NT2/D1 (cell line): ENCODE measurements around the gene PDE9A.

ENCODE experiments used
- DNase-seq: peaks from one replicate; pipeline ENCODE4 v3.0.0-alpha.2; 2011; ENCODE audit warnings: low read depth, low spot score
- H3K27me3 ChIP-seq: 2 replicates; pipeline ENCODE4 v1.6.0; 2011; ENCODE audit warnings: mild to moderate bottlenecking; ENCODE audit not compliant: insufficient read length, insufficient read depth
- H3K36me3 ChIP-seq: 2 replicates; pipeline ENCODE4 v1.6.1; 2011; ENCODE audit warnings: mild to moderate bottlenecking, low read length, mixed read lengths; ENCODE audit not compliant: insufficient read depth, insufficient read length
- H3K4me1 ChIP-seq: 2 replicates; pipeline ENCODE4 v1.5.1; 2011; ENCODE audit not compliant: insufficient read depth, insufficient read length
- H3K4me3 ChIP-seq: 2 replicates; pipeline ENCODE4 v1.5.1; 2011; ENCODE audit warnings: low read depth; ENCODE audit not compliant: insufficient read length
- H3K9ac ChIP-seq: 2 replicates; pipeline ENCODE4 v1.6.0; 2011; ENCODE audit warnings: low read depth; ENCODE audit not compliant: insufficient read length
- H3K9me3 ChIP-seq: 2 replicates; pipeline ENCODE4 v1.5.1; 2011; ENCODE audit warnings: mild to moderate bottlenecking, low read length; ENCODE audit not compliant: insufficient read depth
- SUZ12 ChIP-seq: IDR thresholded peaks from 2 replicates; pipeline ENCODE4 v1.6.1; 2011; ENCODE audit not compliant: insufficient read length, insufficient read depth; ENCODE audit errors: extremely low read depth
- YY1 ChIP-seq: IDR thresholded peaks from 2 replicates; pipeline ENCODE4 v1.6.1; 2011; ENCODE audit not compliant: insufficient read length, insufficient read depth
- ZNF274 ChIP-seq: IDR thresholded peaks from 2 replicates; pipeline ENCODE4 v1.6.1; 2011; ENCODE audit warnings: mild to moderate bottlenecking, low read depth, low read length

Gene PDE9A

GRCh38 chr21:42665026-42665425 lies 11.6 kb downstream of the PDE9A start:
- H3K9me3 ChIP-seq = peaks cover 7% of the 10 kb centered on the region; the same call in 1 of the 2 replicates
- H3K9ac ChIP-seq = no peak overlapping the region
- H3K4me1 ChIP-seq = peaks cover 67% of the 10 kb centered on the region
- no peak for DNase-seq
- H3K4me3 ChIP-seq = no peak overlapping the region
- TF ChIP-seq YY1 (no peak), SUZ12 (no peak), ZNF274 (no peak)
- H3K27me3 ChIP-seq = no peaks in the 10 kb centered on the region
- H3K36me3 ChIP-seq = peaks cover 42% of the 10 kb centered on the region

GRCh38 chr21:42665484-42665883 lies 12.1 kb downstream of the PDE9A start:
- no peak overlapping the region for H3K4me3 ChIP-seq
- H3K9me3 ChIP-seq = peaks cover 7% of the 10 kb centered on the region; the same call in 1 of the 2 replicates
- H3K27me3 ChIP-seq = no peaks in the 10 kb centered on the region
- peaks cover 47% of the 10 kb centered on the region for H3K36me3 ChIP-seq
- no peak for TF ChIP-seq YY1
- no peak for TF ChIP-seq SUZ12
- TF ChIP-seq ZNF274 = no peak
- DNase-seq = no peak
- H3K9ac ChIP-seq = no peak overlapping the region
- H3K4me1 ChIP-seq = peaks cover 68% of the 10 kb centered on the region

GRCh38 chr21:42666023-42666747 lies 12.8 kb downstream of the PDE9A start:
- H3K9me3 ChIP-seq = peaks cover 7% of the 10 kb centered on the region; the same call in 1 of the 2 replicates
- peaks cover 68% of the 10 kb centered on the region for H3K4me1 ChIP-seq
- peaks cover 49% of the 10 kb centered on the region for H3K36me3 ChIP-seq
- DNase-seq = no peak
- no peak overlapping the region for H3K9ac ChIP-seq
- H3K27me3 ChIP-seq = no peaks in the 10 kb centered on the region
- H3K4me3 ChIP-seq = no peak overlapping the region
- no peak for TF ChIP-seq YY1
- no peak for TF ChIP-seq SUZ12
- TF ChIP-seq ZNF274 = no peak

- Histone ChIP-seq H3K4me1 (peaks cover 68% of the 10 kb centered on the region), H3K4me3 (no peak overlapping the region), H3K9ac (no peak overlapping the region), H3K27me3 (no peaks in the 10 kb centered on the region), H3K36me3 (peaks cover 43% of the 10 kb centered on the region), H3K9me3 (peaks cover 7% of the 10 kb centered on the region; the same call in 1 of the 2 replicates)
- no peak for DNase-seq
- no peak for TF ChIP-seq SUZ12
- TF ChIP-seq YY1 = no peak
- TF ChIP-seq ZNF274 = no peak
Measured at GRCh38 chr21:42666925-42667324, 13.5 kb downstream of the PDE9A start.

GRCh38 chr21:42668298-42668992 lies 15.0 kb downstream of the PDE9A start:
- Histone ChIP-seq H3K36me3 (peaks cover 29% of the 10 kb centered on the region), H3K9me3 (peaks cover 7% of the 10 kb centered on the region; the same call in 1 of the 2 replicates), H3K27me3 (no peaks in the 10 kb centered on the region), H3K9ac (peak overlapping the region; percentile 53), H3K4me3 (no peak overlapping the region), H3K4me1 (peaks cover 70% of the 10 kb centered on the region)
- no peak for DNase-seq
- no peak for TF ChIP-seq ZNF274
- TF ChIP-seq YY1 = no peak
- TF ChIP-seq SUZ12 = no peak

- H3K9ac ChIP-seq = no peak overlapping the region
- H3K4me3 ChIP-seq = no peak overlapping the region
- peaks cover 7% of the 10 kb centered on the region; the same call in 1 of the 2 replicates for H3K9me3 ChIP-seq
- peaks cover 70% of the 10 kb centered on the region for H3K4me1 ChIP-seq
- TF ChIP-seq SUZ12 = no peak
- TF ChIP-seq ZNF274 = no peak
- TF ChIP-seq YY1 = no peak
- H3K27me3 ChIP-seq = no peaks in the 10 kb centered on the region
- no peak for DNase-seq
- peaks cover 23% of the 10 kb centered on the region for H3K36me3 ChIP-seq
Measured at GRCh38 chr21:42669041-42669440, 15.6 kb downstream of the PDE9A start.

- H3K4me1 ChIP-seq = peaks cover 60% of the 10 kb centered on the region
- H3K27me3 ChIP-seq = no peaks in the 10 kb centered on the region
- H3K9me3 ChIP-seq = peaks cover 7% of the 10 kb centered on the region; the same call in 1 of the 2 replicates
Measured at GRCh38 chr21:42670058-42670880, 16.8 kb downstream of the PDE9A start.

More at GRCh38 chr21:42670058-42670880, 16.8 kb downstream of the PDE9A start:
- TF ChIP-seq ZNF274 = no peak
- TF ChIP-seq SUZ12 = no peak
- TF ChIP-seq YY1 = no peak
- H3K36me3 ChIP-seq = peaks cover 20% of the 10 kb centered on the region
- H3K4me3 ChIP-seq = no peak overlapping the region
- H3K9ac ChIP-seq = no peak overlapping the region
- DNase-seq = no peak
